NCI-H1436 (cell line): ENCODE measurements around the gene NYNRIN.

ENCODE experiments used
- DNase-seq: peaks from one replicate; lab custom pipeline; 2025; lab: John Stamatoyannopoulos, UW

Gene NYNRIN

DNA sequence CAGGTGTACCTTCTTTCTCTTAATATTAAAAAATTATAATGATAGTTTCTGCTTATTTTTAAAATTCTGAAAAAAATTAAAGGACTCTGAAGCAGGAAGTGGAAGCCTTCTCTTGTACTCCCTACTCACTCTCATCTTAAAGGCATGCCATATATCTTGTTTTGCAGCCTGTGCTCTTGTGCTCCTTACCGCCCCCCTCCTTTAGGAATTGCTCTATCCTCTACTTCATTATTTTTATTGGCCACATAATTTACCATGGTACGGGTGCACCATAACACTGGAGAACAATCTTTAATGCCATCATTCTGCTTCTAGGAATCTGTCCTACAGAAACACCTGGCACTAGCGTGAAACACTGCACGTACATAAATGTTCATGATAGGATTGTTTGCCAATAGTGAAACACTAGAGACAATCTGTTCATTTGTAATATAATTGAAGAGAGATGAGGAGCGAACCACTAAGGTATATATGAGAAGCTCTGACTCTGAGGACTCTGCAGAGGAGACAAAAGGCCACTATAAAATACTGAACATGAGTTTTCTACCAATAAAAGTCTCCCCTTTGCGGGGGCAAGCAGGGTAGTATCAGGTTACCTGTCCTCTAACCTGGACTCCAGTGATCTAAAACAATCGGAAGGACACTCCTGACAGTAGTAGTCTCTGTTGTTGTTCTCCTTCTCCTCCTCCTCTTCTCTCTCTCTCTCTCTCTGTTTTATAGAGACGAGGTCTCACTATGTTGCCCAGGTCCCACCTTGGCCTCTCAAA is 6.3 kb upstream of the NYNRIN start:
- DNase-seq: peak; percentile 23

DNA sequence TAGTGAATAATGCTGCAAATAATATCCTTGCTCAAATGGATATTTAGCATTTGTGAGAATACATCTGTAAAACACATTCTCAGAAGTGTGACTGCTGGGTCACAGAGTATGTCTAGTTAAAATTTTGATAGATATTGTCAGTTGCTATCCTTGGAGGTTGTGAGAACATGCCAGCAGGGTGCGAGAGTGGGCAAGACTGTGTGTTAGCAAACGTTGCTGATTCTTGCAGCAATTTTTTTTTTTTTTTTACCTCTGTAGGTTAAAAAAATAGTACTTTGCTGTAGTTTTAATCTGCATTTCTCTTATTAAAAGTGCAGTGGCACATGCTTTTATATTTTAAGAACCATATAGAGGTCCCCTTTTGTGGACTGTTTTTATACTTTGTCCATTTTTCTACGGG is 4.5 kb upstream of the NYNRIN start:
- no peak for DNase-seq

DNA sequence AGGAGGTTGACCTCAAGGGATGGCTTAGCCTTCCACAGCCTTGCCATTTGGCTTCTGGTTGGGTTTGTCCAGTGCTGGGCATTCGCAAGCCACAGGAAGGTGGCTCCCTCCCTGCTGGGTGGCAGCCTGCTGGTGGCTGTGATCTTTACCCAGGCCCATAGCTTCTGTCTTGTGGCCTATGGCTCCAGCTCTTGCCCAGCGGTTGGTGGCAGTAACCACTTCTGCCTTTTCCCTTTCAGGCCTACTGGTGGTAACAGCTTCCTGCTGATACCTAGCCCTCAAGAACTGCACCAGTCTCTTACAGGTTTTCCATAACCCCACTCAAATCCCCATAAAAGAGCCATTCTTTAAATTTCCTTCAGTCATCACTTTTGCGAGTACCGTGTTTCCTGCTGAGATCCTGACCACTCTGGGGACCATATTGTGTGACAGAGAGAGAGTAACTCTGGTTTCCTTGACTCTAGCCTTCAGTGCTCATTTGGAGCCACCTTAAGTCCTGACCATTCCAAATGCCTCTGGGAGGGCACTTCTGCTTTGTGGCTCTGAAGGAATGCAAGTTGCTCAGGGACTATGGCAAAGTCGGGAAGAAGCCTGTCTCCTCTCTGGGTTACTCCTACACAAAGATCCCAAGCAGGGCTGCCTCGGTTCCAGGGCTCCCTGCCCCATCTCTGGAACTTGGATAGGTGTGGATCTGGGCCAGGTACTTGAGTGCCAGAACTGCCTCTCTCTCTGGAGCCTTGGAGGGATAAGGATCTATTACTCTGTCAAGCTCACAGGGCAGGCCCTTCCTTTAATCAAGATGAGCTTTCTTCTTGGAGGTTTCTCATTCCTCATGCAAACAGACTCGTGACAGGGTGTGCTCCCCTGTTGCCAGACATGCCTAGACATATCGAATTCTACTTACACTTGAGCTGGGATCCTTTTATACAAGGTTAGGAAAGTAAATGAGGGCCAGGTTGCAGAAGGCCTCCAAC is 2.9 kb upstream of the NYNRIN start:
- DNase-seq: no peak

DNA sequence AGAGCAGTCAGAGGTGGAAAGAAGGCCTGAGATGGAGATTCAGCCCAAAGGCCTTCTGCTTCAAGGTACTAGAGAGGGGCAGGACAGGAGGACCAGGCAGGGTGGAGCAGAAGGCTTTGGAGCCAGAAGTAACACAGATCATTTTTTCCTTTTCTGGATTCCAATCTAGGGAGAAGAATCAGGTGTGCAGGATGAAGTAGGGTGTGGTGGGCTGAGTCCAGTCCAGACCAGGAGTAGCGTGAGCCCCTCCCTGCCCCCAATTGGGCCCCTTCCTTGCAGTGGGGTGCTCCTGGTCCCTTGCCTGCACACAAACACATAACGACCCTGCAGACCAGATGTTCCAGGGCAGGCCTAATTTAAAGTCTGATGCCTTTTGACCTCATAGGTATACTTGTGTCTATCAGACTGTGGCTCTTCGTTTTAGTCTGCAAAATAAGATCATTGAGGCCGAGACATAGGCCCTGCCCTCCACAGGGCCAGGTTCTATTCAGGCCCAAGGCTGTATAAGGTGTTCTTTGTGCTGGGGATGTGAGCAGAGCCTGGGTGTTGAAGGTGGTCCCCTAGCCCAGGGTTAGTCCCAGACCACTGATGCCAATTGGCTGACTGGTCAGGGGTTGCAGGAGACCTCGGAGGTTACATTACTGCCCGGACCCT is 1.0 kb upstream of the NYNRIN start:
- no peak for DNase-seq

DNA sequence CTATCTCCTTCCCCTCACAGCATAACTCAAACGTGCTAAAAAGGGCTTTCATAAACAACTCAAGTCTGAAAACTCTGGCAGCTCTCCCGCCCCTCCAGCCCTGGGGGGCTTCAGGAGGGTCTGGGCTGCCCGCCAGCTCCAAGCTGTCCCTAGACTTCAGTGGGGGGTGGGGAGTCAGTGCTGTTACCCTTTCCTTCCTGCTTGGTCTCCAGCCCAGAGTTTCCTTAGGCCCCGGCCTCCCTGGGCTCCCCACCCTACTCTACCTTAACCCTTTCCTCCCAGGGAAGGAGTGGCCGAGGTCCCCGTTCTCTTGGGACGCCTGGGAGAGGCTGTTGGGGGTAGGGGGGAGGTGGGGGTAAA is 530 bp upstream of the NYNRIN start:
- no peak for DNase-seq

DNA sequence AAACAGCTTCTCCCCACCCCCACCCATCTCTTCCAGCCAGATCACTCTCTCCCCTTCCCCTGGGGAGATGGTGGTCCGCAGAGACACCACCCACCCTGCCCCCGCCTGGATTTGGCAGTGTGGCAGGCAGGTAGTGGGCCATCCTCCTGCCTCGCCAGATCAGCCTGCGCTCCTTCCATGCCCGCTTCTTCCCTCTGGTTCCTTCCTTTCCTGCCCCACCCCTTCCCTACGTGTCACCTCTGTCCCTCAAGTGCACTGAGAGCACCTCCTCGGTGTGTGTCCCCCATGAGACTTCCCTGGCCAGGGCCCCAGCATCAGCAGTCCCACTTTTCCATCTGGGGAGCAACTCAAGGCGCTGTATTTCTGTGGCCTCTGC is 632 bp downstream of the NYNRIN start:
- no peak for DNase-seq

DNA sequence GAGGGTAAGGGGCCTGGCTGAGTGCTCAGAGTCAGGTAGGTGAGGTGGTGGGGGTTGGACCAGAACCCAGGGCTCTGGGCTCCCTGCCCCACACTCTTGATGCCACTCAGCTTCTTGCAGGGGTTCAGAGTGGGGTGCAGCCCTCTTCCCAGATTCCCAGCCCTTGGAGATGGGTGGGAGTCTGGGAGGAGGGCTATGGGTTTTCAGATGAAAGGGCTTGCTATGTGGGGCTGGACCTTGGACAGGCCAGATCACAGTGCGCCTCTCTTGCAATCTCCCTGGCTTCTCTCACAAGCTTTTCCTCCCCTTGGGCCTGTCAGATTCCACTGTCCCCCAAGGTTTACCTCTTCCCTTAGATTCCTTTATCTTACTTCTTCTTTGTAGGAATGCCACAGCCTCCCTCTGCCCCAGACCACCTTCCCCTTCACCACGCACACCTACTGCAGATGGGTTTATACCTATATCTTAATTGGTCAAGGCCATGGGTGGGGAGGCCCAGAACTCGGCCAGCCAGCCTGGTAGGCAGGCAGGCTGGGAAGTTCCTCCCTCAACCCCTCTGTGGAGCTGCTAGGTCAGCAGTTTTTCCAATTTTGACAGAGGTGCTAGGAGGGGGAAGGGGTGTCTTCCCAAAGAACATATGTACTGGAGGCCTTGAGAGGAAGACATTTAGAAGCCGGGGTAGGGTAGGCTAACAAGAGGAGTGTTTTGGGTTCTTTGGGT is 1.4 kb downstream of the NYNRIN start:
- no peak for DNase-seq

DNA sequence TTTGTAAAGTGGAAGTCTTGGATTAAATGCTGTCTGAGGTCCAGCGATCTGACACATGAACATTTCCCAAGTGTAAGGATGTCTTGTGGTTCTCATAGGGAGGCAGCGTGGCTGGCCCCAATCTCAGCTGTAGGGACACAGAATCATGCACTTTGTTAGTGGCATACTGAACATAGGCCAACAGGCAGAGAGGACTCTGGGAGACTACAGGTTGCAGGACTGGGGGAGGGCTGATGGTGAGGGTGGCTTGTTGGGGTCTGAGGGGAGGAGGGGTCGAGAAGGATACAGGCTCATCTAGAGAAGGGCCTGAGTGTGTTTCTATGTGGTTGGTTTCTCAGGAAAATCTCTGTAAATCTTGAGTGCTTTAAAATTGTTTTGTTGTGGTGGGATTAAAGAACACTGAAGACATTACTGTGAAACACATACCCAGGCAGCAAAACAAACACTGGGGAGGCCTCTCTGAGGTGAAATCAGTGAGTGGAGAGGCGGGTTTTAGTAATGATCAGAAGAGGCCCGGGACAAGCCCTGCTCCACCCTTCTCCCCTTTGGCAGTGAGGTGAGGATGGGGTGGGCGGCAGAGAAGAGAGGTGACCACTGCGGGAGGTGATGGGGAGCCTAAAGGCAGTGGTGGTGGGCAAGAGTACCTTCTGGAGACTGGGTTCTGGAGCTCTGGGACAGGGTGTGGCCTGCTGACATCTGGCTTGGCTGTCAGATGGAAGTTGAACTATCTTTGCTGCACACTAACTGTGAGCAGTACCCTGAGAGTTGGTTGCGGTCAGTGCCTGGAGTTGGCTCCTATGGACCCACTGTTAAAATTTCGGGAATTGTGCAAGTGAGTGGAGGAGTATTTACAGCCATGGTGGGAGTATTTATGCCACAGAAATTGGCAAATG is 3.3 kb downstream of the NYNRIN start:
- no peak for DNase-seq

DNA sequence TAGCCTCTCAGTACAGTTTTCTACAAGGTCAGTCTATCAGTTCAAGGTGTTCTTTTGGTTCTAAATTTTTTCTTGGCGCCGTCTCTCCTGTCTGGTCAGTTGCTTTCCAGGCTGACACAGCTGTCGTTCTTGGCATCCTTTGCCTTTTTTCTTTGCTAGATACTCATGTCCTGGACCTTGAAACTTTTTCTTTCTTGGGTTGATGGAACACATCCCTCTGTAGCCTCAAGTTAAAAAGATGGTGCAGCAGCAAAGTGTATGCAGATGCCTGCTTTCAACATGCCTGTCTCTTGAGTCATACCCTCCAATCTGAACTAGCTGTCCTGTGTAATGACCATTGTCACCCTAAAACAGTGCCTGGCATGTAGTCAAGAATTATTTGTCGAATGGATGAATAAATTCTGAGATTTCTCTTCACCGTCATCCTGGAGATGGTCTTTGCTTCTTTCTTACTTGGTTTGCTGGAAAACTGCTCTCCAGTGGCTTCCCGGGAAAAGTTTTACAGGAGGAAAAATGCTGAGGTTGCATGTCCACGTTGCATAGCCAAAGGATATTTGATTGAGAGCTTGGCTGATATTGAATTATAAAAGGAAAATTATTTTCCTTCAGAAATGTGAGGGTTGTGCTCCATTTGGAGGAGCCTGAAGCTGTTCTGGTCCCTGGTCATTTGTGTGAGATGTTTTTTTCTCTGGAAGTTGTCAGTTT is 4.6 kb downstream of the NYNRIN start:
- DNase-seq: no peak

DNA sequence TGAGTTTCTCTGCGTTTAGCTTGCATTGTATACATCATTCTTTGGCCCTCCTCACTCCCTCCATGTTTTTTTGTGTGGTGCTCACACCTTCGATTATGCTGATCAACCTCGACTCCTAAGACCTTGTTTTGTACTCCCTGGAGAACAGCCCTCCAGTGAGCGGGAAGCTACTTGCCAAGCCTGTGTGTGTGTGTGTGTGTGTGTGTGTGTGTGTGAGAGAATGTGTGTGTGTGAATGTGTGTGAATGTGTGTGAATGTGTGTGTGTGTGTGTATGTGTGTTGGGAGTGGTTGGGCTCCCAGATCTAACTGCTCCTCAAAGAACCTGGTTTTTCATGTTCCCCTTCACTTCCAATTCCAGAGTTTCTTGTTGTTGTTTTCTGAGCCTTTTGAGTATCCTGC is 6.0 kb downstream of the NYNRIN start:
- DNase-seq: no peak

DNA sequence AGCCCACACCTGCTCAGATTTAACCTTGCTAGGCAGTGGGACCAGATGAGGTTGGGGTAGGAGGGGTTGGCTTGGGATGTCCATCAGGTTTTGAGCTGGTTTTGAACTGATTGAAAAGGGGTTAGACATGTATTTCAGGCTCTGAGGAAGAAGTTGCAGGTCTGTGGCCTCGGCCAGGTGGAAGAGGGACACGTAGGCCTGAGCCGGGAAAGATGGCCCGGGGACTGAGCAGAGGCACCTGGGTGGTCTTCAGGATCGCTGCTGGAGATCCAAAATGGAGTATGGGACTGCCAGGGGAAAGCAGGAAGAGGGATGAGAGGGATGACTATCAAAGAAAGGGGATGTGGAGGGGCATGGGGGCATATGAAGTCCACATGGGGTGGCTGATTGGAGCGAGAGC is 7.6 kb downstream of the NYNRIN start:
- no peak for DNase-seq

DNA sequence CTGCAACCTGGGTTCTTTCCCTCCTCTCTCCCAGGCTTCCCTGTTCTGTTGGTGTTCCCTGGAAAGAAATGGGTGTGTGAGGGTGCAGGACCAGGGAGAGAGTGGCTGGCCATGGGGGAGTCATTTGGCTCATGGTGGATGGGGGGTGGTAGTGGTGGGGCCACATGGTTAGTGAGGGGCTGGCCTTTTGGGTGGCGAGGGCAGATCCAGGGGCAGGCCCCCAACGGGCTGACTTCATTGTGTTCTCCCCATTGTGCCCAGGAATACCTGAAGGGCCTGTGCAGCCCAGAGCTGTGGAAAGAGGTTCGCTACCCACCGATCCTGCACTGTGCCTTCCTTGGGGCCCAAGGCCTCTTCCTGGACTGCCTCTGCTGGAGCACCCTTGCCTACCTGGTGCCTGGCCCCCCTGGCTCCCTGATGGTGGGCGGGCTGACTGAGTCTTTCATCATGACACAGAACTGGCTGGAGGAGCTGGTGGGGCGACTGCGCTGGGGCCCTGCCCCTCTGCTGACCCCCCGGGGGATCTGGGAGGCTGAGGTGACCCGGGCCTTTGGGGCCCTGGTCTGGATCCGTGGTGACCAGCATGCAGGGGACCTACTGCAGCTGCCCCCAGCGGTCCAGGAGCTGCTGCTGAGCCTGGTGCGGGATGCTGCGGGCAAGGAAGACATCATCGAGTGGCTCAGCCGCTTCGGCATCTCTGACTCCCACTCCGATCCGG is 9.0 kb downstream of the NYNRIN start:
- DNase-seq: no peak

DNA sequence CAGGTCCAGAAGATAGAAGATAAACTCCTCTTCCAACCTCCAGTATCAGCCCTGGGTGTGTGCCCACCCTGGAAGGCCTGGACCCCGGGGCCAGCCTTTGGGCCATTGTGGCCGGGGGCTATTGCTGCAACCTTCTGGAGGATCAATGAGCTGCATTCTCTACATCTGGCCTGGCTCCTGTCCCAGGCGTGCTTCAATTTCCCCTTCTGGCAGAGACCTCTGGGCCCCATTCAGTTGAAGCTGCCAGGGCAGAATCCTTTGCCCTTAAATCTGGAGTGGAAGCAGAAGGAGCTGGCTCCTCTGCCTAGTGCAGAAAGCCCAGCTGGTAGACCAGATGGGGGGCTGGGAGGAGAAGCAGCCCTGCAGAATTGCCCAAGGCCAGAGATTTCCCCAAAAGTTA is 10.0 kb downstream of the NYNRIN start:
- DNase-seq: no peak

DNA sequence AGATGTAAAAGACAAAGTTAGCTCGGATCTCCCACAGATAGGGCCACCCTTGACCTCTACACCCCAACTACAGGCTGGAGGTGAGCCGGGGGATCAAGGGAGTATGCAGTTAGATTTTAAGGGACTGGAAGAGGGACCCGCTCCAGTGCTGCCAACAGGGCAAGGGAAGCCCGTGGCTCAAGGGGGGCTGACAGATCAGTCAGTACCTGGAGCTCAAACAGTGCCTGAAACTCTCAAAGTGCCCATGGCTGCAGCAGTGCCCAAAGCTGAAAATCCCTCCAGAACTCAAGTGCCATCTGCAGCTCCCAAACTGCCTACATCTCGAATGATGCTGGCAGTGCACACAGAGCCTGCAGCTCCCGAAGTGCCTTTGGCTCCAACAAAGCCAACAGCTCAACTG is 10.4 kb downstream of the NYNRIN start:
- no peak for DNase-seq

DNA sequence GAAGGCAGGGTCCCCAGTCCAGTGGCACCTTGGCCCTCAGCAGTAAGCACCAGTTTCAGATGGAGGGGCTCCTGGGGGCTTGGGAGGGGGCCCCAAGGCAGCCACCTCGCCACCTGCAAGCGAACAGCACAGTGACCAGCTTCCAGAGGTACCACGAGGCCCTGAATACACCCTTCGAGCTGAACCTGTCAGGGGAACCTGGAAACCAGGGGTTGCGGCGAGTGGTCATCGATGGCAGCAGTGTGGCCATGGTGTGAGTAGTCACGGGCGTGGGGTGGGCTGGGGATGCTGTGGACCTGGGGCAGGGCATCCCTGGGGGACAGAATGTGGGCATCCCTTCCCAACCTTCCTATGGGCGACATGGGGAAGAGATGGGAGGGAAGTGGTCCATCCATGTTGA is 11.2 kb downstream of the NYNRIN start:
- no peak for DNase-seq

DNA sequence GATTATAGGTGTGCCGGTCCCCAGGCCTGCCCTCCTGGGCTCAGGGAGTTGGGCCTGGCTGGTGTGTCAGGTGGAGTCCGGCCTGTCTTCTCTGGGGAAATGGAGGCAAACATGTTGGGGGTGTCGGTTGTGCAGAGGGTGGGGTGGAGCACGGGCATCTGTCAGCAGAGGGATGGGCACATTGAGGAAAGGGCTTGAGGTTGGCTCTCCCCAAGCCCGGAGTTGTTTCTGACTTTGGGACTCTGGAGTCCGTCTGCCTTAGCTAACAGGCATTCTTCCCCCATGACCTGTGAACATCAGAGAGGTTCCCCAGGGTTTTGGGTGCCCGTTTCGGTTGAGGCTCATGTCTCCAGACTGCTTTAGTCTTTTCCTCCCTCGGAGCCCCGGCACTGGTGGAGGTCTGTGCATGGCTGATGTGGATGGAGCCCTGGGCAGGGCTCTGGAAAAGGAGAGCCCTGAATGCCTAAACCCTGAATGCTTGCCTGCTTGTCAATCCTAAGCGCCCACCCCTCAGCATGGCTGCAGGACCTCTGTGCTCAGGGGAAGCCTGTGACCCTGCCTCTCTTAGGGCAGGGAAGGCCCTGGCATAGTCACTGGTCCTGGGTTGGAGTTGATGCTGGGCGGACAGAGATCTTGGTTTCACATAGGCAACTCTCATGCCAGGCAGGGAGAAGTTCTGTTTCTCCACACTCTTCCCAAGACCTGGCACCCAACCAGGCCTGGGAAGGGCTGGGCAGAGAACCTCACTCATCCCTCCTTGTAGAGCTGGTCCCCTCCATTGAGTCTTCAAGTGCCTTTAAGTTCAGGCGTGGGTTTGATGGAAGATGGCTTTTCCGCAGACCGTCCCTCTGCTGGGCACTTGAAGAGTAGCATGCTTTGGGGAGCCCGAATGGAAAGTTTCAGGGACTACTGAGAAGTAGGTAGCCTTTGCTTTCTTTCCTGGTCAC is 12.9 kb downstream of the NYNRIN start:
- peak; percentile 6 for DNase-seq

DNA sequence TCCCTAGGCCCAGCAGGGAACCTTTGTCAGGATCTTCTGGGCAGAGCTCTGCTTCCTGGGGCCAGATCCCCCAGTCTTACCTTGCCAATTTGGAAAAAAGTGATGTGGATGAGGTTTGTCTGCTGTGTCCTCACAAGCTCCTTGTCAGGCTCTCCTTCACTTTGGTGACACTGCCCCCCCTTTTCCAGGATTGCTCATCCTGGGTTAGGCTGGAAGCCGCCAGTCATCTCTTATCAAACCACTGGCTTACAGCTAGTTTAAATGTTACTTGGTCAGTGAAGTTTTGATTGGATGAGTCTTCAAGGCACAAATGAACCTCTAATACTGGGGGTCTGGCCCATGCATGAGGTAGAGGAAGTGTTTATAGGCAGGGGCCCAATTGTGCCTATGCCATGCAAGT is 15.3 kb downstream of the NYNRIN start:
- no peak for DNase-seq

DNA sequence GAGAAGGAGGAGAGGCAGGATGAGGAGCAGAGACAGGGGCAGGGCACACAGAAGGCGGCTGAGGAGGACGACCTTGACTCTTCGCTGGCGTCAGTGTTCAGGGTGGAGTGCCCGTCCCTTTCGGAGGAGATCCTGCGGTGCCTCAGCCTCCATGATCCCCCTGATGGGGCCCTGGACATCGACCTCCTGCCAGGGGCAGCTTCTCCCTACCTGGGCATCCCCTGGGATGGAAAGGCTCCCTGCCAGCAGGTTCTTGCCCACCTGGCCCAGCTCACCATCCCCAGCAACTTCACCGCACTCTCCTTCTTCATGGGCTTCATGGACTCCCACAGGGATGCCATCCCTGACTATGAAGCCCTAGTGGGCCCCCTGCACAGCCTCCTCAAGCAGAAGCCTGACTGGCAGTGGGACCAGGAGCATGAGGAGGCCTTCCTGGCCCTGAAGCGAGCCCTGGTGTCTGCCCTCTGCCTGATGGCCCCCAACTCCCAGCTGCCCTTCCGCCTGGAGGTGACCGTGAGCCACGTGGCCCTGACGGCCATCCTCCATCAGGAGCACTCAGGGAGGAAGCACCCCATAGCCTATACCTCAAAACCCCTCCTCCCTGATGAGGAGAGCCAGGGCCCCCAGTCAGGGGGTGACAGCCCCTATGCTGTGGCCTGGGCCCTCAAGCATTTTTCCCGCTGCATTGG is 16.1 kb downstream of the NYNRIN start:
- DNase-seq: no peak
